HG03139 (cell line): ENCODE measurements around the gene ZNF473.
"Not testable (repeated sequence)": the region's sequence is repeated elsewhere in the genome, so short reads cannot be mapped to it uniquely, and the experiment has no call there.

Source experiments
- ATAC-seq: cut with Tn5 transposase; IDR thresholded peaks from one replicate; pipeline ENCODE4 v1.9.1; 2021; ENCODE audit not compliant: unreplicated experiment

The ZNF473 gene

GRCh38 chr19:50097884-50098283 is 72.1 kb downstream of the ZNF473 start:
- not testable (repeated sequence) for ATAC-seq

- ATAC-seq: not testable (repeated sequence)
Observed at GRCh38 chr19:50098892-50099291, 73.1 kb downstream of the ZNF473 start.

GRCh38 chr19:50099696-50100095 is 73.9 kb downstream of the ZNF473 start:
- not testable (repeated sequence) for ATAC-seq

GRCh38 chr19:50100946-50101345 is 75.1 kb downstream of the ZNF473 start:
- not testable (repeated sequence) for ATAC-seq
